HG02870 (cell line): ENCODE measurements around the gene CDK13.

Source experiments
- ATAC-seq: cut with Tn5 transposase; IDR thresholded peaks from one replicate; pipeline ENCODE4 v1.9.1; 2021; ENCODE audit warnings: mild to moderate bottlenecking, moderate library complexity; ENCODE audit not compliant: unreplicated experiment

The CDK13 gene

DNA sequence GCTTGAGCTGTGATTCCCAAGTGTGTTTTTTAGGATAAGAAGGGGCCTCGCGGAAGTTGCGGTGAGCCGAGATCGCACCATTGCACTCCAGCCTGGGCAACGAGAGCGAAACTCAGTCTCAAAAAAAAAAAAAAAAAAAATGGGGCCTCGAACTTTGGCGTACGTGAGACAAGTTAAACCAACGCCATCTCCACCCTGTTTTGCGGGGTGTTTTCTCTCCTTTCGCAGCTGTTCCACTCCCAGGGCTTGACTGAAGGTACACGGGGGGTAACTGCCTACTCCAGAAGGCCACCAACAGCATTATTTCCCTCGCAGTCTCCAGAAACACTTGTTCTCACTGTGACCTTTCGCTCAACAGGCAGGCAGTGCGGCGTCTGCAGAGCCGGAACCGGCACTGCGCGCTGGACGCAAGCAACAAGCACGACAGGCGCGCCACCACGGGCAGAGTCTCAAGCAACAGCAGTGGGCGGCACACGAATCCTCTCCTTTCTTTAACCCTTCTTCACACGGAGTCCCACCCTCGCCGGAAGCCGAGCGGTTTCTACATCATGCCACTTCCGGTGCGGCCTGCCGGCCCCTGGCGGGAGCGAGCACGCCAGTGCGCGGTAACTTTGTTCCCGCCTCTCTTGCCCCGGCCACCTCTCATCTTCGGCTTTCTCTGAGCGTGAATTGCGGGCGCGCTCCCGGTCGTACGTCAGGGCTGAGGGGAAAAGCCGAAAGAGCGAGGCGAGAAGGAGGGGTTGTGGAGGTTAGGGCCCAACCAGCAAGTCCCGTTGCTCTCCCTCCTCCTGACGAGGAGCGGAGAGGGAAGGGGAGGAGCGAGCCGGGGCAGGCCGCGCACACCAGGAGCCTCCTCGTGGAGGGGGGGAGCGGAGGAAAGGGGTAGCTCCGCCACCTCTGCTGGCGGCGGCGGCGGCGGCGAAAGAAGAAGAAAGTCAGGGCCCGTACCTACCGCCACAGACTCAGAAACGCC, 814 bp upstream of the CDK13 start:
- ATAC-seq: peak; percentile 65

DNA sequence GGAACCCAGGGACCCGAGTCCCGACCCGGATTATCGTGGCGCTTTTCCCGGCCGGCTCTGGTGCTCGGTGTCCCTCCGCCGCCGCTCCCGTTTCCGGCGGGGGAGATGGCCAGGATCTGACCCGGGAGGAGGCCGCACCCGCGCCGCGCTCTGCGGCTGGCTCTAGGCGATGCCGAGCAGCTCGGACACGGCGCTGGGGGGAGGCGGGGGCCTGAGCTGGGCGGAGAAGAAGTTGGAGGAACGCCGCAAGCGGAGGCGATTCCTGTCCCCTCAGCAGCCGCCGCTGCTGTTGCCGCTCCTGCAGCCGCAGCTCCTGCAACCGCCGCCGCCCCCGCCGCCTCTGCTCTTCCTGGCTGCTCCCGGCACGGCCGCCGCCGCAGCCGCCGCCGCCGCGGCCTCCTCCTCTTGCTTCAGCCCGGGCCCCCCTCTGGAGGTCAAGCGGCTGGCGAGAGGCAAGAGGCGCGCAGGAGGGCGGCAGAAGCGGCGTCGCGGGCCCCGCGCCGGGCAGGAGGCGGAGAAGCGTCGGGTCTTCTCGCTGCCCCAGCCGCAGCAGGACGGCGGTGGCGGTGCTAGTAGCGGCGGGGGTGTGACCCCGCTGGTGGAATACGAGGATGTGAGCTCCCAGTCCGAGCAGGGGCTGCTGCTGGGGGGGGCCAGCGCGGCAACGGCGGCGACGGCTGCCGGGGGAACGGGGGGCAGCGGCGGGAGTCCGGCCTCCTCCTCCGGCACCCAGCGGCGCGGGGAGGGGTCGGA, 593 bp downstream of the CDK13 start:
- ATAC-seq: no peak

DNA sequence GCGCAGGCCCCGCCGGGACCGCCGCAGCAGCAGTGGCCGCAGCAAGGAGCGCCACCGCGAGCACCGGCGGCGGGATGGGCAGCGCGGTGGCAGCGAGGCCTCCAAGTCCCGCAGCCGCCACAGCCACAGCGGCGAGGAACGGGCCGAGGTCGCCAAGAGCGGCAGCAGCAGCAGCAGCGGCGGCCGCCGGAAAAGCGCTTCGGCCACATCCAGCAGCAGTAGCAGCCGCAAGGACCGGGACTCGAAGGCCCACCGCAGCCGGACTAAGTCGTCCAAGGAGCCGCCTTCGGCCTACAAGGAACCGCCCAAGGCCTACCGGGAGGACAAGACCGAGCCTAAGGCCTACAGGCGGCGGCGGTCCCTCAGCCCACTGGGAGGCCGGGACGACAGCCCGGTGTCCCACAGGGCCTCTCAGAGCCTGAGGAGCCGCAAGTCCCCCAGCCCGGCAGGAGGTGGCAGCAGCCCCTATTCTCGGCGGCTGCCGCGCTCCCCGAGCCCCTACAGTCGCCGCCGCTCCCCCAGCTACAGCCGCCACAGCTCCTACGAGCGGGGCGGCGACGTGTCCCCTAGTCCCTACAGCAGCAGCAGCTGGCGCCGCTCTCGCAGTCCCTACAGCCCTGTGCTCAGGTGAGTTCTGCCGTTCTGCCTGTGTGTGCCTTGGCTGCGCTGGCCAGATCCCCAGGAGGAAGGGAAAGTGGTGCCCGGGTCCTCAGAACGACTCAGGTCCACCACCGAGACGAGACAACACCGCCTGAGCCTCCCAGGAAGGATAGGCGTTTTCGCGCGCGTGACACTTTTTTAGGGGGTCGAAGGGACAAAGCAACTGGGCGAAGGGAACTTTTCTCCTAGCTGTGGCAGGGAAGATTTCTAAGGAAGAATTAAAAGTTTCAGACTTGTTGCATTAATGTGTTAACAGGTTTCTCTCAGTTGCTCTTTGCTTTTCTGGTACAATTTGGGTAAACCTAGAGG, 1.5 kb downstream of the CDK13 start:
- ATAC-seq: peak; percentile 18

DNA sequence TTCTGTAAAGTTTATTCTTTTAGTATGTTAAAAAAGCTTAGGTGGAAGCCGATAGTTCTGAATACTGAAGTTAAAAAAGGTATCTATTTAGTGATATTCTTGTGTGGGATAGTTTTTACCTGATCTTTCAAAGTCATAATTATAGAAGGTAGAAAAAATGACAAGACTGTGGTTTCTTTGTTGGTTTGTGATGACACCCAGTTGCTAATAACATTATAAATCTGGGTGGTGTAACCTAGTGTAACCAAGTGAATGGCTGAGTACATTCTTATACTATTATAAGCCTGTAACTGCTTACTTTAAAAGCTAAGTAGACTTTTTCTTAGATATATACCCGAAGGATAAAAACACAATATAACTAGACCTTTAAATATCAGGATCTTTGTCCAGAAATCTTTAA, 2.3 kb downstream of the CDK13 start:
- ATAC-seq: no peak

DNA sequence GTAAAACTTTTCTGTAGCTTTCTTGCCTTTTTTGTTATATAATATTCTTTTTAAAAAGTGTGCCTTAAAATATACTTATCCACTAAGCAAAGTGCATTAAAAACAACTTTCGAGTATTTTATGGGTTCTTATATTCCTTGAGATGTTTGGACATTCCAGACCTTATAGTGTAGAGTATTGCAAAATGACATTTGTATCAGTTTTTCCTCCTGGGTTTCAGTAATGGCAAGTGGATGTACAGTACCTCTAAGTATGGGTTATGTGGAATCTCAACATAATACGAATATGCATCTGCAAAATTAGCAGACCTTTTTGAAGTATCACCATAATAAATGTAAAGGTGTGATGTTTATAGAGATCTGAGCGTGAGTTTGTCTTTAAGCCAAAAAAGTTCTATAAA, 2.7 kb downstream of the CDK13 start:
- ATAC-seq: no peak

DNA sequence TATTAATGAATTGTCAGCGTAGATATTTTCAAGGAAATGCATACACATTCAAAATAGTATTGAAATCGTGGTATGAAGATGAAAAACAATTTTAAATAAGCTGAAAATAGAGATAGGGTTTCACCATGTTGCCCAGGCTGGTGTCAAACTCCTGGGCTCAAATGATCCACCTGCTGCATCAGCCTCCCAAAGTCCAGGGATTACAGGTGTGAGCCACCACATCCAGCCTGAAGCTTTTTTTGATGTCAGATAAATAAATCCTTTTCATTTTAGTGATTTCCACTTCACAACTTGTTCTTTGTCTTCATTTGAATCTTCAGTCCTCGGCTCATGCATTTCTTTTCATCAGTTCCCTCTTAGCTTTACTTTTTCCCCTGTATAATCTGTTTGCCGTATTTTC, 4.6 kb downstream of the CDK13 start:
- no peak for ATAC-seq

DNA sequence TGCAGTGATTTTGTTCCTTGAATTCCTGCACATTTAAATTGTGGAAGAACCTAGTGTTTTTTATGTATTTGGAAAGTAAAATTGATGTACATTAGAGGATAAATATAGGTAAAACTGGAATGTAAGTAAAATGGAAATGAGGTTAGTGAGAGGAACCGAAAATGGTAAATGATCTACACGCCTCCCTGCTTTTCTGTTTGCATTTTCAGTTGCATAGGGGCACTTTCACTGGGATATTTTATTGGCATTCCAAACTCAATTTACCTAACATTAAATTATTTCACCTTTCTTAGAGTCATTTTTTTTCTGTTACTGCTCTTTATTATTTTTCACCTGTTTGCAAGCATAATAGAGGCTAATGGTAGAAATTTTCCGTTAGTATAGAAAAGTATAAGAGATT, 8.0 kb downstream of the CDK13 start:
- ATAC-seq: no peak

DNA sequence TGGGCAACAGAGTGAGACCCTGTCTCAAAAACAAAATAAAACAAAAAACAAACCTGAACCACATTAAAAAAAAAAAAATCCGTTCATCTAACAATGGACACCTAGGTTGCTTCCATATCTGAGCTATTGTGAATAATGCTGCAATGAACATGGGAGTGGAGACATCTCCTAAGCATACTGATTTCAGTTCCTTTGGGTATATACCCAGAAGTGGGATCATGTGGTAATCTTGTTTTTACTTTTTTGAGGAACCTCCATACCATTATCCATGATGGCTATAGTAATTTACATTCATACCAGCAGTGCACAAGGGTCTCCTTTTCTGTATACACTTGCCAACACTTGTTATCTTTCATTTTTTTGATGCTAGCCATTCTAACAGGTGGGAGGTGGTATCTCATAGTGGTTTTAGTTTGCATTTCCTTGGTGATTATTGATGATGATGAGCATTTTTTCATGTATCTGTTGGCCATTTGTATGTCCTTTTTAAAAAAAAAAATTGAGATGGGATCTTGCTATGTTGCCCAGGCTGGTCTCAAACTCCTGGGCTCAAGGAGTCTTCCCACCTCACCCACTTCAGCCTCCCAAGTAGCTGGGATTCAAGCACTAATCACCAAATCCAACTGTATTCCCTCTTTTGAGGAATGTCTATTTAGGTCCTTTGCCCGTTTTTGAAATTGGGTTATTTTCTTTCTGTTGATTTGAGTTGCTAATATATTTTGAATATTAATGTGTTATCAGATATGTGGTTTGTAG, 17.5 kb downstream of the CDK13 start:
- ATAC-seq: no peak

DNA sequence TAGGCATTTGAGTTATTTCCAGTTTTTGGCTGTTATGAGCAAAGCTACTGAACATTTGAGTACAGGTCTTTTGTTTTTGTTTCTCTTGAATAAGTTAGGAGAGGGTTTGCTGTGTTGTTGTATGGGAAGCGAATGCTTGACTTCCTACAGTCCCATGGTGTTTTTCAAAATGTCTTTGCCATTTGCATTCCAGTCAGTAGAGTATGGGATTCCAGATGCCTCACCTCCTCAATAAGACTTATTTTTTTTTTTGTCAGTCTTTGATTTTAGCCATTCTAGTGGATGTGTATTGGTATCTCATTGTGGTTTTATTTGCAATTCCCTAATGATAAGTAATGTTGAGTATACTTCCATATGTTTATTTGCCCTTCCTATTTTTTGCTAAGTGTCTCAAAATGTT, 19.4 kb downstream of the CDK13 start:
- no peak for ATAC-seq

DNA sequence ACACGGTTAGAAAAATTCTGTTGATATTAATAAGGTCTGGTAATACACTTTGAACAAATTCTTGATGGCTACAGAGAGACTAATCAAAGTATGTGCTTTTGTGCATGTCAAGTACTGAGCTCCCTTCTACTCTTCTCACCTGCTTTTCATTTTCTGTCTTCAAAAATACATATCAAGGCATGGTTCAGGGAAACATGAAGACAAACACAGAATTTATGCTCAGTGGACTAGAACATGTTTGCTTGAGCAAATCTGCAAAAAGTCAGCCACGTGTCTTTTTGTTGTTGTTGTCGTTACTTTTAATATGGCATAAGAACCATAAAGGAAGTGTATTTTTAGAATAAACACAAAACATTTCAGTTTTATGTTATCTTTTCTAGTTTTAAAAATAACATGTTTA, 21.9 kb downstream of the CDK13 start:
- ATAC-seq: no peak

DNA sequence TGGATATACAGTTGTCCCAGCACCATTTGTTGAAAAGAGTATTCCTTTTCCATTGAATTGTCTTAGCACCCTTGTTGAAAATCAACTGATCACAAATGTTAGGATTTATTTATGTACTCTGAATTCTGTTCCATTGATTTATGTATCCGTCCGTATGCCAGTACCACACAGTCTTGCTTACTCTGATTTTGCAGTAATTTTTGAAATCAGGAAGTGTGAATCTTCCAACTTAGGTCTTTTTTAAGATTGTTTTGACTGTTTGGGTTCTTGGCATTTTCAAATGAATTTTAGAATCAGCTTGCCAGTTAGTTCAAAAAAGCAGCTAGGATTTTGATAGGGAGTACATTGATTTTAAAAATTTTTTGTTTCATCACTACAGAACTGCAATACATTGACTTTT, 23.7 kb downstream of the CDK13 start:
- no peak for ATAC-seq

DNA sequence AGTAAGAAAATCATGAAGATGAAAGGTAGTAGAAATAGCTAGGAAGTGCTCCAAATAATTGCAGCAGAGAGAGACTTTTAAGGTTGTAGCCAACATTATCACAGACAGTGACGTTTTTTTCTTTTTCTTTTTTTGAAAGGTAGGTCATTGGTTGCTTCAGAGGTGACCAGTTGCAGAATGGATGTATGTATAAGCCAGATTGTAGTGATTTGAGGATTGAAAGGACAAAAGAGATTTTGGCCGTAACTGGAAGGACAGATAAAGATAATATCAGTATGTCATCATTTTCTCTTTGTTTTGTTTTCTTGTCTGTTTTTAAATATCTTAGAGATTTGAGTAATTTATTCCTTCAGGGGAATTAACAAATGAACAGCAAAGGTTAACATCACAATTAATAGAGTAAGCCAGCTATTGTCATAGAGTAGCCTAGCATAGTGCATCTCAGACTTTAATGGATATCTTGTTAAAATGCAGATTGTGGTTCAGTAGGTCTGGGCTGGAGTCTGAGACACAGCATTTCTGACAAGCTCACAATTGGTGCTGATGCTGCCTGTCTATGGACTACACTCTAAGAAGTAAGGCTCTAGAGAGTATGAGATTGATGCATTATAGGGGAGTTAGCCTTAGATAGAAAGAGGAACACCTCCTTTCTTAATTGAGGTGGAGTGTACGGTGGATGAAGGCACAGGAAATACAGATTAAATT, 28.3 kb downstream of the CDK13 start:
- no peak for ATAC-seq

DNA sequence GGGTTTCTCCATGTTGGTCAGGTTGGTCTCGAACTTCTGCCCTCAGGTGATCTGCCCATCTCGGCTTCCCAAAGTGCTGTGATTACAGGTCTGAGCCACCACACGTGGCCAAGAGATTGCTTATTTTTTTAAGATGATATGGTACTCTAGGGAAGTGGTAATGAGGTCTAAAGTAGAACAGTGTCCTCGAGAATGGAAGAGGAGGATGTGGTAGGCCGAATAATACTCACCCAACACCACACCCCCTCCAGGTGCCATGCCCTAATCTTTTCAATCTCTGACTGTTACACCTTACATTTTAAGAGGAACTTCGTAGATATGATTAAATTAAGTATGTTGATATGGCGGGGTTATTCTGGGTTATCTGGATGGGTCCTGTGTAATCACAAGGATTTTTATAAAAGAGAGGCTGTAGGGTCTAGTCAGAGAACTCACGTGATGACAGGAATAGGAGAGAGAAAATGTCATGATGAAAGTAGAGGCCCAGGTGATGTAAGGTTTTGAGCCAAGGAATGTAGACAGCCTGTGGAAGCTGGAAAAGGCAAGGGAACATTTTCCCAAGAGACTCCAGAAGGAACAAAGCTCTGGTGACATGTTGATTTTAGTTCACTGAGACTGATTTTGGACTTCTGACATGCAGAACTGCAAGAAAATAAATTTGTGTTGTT, 29.5 kb downstream of the CDK13 start:
- no peak for ATAC-seq

DNA sequence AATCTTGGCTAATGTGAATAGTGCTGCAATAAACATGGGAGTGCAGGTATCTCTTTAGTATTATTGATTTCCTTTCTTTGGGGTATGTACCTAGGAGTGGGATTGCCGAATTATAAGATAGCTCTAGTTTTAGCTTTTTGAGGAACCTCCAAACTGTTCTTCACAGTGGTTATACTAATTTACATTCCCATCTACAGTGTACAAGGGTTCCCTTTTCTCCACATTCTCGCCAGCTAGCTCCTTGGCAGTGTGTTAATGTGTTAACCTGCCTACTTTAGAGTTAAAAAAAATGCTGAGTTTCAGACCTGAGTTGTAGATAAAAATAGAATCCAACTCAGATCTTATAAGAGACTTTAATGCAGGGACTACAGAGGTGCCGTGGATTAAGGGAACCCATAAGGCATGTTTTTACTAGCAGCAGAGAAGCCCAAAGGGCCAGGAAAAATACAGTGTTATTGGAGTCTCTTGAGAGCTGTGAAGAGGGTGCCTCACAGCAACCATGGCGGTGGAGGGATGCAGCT, 35.4 kb downstream of the CDK13 start:
- no peak for ATAC-seq

DNA sequence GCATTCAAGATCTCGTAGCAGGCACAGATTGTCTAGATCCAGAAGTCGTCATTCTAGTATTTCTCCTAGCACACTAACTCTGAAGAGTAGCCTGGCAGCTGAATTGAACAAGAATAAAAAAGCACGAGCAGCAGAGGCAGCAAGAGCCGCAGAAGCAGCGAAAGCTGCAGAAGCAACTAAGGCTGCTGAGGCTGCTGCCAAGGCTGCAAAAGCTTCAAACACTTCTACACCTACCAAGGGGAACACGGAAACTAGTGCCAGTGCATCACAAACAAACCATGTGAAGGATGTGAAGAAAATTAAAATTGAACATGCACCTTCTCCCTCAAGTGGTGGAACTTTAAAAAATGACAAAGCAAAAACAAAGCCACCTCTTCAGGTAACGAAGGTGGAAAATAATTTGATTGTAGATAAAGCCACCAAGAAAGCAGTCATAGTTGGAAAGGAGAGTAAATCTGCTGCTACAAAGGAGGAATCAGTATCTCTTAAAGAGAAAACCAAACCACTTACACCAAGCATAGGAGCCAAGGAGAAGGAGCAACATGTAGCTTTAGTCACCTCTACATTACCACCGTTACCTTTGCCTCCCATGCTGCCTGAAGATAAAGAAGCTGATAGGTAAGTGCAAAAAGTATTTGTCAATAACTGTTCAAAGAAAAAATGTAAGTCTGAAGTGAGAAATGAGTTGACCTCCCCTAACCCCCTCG, 37.7 kb downstream of the CDK13 start:
- no peak for ATAC-seq

DNA sequence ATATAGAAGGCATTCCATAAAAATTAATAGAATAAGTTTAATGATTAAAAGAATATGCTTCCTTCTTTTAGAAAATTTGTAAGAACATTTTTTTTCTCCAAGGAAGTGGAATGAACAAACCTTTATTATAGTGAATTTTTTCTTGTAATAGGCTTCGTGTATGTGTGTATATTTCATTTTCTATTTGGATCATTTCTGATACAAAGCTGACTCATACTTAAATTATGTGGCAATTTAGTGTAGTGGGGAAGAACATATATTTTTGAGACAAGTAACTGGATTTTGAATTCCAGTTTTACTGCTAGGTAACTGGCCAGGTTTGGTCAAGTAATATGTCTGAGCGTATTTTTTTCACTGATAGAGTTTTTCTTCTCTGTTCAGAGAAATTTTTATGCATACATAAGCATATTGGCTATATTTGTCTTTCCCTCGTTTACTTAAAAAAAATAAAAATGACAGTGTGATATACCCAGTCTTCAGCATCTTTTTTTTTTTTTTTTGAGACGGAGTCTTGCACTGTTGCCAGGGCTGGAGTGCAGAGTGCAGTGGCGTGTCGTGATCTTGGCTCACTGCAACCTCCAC, 50.8 kb downstream of the CDK13 start:
- no peak for ATAC-seq

DNA sequence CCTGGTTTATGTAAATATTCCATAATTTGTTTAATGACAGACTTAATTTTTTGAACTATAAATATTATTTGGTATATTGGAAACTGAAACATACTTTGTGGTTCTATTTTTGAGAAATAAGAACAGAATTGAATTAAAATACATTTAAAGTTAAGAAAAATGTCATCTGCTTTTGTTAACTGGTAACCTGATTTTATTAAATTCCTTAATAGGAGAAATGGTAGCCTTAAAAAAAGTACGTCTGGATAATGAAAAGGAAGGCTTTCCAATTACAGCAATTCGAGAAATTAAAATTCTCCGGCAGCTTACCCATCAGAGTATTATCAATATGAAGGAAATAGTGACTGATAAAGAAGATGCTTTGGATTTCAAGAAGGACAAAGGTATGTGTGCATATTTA, 51.6 kb downstream of the CDK13 start:
- ATAC-seq: no peak

DNA sequence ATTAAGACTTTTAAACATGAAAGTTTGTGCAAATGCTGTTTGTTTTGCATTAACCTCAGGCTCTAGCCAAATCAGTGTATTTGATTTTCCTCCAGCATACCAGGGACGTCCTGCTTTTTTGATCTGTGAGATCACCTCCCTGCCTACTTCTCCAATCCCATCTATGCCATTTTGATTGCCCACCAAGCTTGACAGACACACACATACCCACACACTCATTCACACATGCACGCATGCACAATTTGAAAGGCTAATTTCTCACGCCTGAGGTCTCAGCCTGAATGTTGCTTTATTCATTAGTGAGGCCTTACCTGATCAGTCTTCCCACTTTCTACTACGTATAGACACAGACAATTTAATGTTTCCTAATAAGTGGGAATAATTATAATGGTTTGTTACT, 53.5 kb downstream of the CDK13 start:
- ATAC-seq: no peak
